ENCODE results near the gene AATK.

The AATK gene

DNA sequence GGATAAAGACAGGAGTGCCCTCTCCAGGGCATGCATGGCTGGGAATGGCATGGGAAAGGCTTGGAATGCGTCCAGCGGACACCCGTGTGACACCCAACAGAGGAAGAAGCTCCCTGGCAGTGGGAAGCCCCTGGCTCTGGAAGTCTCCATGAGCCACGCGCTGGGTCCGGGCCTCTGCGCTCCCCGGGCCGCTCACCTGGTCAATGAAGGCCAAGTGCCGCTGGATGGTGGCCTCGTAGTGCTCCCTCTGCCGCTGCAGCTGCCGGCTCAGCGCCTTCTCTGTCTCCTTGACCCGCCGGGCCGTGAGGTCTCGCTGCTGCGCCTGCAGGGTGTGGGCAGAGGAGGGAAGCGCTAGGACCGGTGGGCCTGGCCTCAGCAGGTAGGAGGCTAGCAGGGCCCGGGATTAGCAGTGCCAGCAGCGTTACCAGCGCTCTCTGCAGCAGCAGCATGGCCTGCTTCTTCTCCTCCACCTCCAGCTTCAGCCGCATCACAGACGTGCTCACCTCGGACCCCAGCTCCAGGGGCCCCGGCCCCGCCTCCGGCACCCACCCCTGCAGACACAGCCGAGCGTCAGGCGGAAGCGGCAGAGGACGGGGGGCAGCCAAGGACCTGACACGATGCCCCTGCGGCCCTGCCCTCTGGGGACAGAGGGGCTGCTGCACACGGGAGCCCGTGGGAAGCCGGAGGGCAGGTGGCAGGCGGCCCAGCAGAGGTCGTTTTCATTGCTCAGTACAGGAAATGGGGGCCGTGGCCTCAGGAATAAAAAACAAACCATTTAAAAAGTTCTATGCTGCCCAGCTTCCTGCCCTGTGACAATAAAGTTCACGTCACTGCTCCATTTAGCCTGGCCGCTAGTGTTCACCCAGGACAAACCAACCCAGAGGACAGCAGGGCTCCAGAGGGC is 30.7 kb upstream of the AATK start:
- FAIRE-seq = no peak

DNA sequence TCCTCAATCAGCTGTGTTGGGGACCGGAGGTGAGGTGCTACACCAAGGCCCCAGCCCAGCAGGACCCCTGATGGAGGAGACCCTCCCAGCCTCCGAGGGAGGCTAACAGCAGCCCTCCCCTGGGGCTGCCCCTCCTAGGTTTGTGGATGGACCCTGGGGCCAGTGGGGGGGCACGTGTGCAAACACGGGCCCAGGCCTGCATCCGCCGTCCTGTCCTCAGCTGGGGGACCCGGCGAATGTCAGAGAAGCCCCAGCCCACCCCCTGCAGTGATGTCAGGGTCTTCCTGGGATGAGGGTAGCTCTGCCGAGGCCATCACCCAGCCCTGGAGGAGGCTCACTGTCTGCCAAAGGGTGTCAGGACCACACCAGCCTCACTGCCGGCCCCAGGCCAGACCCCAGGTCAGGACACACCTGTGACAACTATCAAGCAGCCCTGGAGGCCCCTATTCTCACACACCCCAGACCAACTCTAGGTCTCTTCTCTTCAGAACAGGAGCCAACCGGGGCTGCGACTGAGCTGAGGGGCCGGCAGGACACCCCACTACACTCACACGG is 30.0 kb upstream of the AATK start:
- FAIRE-seq = no peak

DNA sequence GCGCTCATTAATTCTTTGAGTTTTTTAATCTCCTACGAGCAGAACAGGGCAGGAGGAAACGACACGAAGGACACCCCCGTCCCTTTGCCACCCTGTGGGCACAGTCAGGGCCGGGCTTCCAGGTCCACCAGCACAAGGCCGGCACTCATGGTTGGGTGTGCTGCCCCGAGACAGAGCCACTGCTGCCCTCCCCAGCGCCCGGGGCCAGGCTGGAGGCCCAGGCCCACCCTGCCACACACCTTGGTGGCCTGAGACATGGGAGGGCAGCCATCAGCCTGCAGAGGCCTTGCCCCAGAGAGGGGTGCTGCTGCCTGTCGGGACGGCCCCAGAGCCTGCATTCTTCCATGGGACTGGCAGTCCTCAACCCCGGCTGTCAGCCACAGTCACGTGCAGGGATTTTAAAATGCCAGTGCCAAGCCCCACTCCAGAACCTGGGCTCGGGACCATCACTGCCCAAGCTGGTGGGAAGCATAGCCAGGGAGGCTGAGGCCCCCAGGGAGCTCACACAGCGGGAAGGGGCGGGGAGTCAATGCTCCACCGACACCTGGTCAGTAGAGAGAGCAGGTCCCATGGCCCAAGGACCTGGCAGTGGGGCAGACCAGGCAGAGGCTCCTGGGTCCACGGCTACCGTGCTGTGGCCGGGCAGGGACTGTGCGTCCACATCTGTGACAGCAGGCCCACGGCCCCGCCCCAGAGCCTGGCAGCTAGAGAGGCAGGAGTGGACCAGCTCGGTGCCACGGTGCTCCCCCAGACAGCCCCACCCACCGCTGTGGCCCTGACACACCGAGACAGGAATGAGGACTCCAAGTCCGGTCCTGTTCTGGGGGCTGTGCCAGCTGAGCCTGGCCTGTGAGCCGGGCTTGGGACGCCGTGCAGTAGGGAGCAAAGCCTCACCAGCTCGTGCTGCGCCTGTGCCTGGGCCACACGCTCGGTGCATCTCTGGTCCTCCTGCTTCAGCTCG is 29.2 kb upstream of the AATK start:
- no peak for FAIRE-seq

DNA sequence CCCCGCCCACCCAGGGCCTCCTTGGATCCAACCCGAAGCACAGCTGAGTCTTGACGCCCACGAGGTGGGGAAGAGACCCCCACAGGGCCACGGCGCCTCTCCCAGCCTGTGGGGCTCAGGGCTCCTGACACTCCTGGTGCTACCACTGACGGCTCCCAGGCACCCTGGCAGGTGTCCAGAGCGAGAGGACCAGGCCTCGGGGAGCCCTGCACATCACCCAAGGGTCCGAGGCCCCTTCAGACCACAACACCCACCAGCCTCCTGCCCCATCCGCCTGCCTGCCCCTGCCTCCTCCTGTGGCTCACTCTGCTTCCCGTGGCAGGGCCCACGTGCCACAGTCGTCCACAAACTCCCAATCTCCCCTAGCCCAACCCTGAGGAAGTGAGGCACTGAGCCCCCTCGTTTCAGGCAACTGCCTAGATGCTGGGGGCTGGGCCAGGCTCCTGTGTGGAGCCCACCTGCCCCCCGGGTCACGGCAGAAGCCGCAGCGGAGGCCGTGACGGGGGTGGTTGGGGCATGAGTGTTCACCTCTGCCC is 28.3 kb upstream of the AATK start:
- FAIRE-seq = no peak

DNA sequence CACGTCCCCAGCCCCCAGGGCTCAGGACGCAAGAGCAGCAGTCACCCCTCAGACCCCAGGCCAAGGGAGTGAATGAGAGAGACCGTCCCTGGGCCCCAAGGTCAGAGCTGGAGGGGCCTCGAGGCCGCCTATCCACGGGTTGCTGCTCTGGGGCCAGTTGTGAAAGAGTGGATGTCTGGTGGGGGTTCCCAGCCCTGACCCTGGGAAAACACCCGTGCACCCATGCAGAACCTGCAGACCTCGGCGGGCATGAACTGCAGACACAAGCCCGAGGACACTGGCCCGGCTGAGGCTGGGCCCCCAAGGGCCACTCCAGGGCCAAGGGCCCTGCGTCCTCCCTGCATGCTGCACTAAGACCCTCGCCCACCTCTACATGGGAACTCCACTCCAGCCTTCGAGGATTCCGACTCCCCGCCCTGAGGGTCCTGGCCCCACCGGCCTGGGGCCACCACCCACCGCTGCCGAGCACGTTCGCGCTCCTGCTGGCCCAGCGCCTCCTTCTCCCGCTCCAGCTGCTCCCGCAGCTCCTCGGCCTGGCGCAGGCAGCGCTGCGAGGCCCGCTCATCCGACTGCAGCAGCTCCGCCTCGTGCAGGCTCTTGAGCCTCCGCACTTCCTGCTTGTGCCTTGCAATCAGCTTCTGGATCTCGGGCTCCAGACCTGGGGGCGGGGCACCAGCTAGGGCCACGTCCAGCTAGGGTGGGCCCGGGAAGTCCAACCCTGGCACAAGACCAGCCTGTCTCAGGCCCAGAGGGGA is 27.6 kb upstream of the AATK start:
- no peak for FAIRE-seq

DNA sequence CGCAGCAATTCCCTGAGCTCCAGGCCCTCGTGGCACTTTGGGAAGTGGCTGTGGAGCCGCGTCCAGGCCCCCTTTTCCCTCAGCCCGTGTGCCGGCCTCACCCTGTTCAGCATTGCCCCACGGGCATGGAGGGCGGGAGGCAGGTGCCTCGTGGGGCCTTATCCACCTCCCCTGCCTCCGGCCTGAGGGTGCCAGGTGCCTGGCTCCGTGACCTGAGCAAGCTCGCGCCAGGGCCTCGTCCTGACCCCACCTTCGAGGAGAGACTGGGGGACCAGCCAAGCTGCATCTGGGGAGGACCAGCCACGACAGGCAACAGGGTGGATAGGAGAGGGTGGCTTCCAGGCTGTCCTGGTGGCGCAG is 27.0 kb upstream of the AATK start:
- FAIRE-seq = no peak

DNA sequence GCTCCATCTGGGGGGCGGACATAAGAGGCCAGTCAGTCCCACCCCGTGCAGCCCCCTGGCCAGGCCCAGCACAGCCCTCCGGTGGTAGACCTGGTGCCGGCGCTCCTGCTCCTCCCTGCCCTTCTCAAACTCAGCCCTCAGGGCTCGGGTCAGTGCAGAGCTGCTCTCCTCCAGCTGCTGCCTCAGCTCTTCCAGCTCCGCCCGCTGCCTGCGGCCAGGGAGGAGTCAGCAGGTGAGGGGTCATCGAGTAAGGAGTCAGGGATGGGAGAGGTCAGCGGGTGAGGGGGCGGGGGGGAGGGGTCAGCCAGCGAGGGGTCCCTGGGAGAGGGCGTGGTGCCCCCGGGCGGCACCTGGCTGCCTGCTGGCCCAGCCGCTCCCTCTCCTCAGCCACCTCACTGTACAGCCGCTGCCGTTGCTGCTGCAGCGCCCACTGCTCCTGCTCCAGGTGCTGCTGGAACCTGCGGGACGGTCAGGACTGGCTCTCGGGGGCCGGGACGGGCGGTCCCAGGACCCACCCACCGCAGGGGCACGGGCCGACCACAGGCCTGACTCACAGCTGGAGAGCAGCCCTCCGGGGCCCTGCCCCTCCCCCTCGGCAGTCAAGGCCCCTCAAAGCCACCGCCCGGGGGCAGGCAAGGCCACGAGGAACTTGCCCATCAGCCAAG is 26.5 kb upstream of the AATK start:
- FAIRE-seq = no peak

DNA sequence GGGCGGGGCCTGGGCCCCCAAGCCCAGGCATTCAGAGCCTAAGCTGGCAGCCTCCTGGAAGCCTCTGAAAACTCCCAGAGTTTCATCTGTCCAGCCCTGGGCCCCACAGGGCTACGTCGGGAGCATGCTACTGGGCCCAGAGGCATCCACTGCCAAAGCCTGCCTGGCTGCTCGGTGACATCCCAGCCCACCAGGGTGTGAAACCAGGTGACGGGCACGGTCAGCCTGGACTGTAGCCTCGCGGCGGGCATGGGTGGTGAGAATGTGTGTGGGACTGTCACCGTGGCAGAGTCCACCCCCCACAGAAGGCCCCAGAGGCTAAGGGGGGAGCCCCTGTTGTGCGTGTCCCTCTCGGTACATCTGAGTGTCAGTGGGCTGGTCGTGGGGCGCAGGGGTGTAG is 25.6 kb upstream of the AATK start:
- no peak for FAIRE-seq

DNA sequence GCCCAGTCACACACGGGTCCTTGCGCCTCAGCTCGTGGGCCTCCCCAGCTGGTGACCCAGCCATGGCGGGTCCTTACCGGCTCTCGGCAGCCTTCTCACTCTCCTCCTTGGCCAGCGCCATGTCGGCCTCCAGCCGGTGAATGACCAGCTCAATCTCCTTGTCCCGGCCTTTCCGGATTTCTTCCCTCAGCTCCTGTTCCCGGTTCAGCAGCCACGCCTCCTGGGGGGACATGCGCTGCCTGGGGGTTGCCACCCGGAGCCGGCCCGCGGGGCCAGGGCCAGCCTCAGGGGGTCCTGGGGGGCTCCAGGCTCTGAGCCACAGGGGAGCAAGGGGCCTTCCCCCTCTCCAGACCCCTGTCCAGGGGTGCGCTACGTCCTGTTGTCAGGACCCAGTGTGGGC is 25.1 kb upstream of the AATK start:
- no peak for FAIRE-seq

DNA sequence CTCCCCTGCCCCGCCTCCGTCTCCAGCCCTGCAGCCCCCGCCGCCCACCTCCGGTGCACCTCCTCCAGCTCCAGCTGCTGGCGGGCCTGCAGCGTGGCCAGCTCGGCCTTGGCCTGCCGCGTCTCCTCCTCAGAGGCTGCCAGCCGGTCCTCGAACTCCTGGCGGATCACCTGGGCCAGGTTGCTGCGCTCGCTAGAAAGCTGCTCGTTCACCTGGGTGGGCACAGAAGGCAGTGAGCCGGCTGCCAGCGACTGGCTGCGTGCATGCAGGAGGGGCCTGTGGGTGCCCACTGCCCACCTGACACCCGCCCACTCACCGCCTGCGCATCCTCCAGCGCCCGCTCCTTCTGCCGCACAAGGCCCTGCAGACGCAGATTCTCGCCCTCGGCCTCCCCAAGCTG is 24.6 kb upstream of the AATK start:
- no peak for FAIRE-seq

DNA sequence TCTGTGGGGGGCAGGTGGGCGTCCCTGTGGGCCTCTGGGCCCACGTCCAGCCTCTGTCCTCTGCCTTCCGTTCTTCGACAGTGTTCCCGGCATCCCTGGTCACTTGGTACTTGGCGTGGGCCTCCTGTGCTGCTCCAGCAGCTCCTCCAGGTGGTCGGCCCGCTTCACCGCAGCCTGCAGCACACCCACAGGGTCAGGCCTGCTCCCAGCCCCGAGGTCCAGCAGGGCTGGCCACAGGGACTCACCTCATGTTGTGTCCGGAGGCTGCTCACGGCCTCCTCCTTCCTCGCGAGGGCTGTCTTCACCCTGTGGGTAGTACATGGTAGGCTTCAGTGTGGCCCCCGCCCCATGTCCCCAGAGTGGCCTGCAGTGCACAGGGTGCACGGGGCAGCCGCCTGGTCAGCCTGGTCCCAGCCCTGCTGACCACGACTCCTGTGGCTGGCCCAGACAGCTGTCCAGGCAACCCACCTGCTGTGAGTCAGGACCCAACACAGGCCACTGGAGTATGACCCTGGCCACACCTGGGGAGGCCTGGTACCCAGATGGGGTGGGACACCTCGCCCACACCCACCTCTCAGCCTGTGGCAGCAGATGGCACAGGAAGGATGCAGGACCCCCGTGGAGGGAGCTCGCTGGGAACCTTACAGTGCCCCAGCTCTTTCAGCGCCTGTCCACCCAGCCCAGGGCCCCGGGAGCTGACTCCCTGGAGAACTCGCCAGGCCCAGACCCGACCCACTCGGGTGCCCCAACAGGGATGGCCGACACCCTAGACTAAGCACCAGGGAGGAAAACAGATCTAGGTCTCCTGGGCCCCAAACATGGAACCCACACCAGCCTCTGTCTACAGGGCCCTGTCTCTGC is 23.9 kb upstream of the AATK start:
- FAIRE-seq = no peak

DNA sequence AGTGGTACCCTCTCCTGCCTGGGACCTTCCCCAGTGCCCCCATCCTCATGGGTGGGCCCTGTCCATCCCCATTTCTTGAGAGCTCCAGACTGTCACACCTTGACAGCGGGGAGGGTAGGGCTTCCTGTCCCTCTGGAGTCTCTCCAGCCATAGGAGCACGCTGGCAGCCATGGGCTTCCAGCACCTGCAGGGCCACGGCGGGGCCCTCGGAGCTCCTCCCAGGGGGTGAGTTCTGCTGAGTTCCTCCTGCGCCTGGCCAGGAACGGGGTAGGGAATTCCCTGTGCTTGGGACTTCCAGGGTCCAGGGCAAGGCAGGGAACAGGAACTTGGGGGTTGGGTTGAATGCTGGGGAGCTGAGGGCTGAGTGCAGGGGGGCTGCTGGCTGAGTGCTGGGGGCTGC is 23.0 kb upstream of the AATK start:
- FAIRE-seq = no peak

DNA sequence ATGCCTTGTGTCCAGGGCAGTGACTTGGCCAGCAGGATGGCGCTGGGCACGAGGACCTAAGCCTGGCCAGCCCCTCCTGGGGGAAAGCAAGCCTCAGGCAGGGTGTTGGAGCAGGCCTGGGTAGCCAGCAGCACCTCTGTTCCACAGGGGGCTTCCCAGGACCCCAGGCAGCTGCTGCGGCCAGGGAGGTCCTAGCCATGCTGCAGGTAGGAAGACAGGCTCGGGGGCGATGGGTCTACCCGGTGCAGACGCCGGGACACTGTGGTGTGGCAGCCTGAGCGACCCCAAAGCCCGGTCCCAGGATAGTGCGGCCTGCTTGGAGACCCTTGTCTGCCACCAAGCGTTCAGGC is 22.4 kb upstream of the AATK start:
- FAIRE-seq = no peak

DNA sequence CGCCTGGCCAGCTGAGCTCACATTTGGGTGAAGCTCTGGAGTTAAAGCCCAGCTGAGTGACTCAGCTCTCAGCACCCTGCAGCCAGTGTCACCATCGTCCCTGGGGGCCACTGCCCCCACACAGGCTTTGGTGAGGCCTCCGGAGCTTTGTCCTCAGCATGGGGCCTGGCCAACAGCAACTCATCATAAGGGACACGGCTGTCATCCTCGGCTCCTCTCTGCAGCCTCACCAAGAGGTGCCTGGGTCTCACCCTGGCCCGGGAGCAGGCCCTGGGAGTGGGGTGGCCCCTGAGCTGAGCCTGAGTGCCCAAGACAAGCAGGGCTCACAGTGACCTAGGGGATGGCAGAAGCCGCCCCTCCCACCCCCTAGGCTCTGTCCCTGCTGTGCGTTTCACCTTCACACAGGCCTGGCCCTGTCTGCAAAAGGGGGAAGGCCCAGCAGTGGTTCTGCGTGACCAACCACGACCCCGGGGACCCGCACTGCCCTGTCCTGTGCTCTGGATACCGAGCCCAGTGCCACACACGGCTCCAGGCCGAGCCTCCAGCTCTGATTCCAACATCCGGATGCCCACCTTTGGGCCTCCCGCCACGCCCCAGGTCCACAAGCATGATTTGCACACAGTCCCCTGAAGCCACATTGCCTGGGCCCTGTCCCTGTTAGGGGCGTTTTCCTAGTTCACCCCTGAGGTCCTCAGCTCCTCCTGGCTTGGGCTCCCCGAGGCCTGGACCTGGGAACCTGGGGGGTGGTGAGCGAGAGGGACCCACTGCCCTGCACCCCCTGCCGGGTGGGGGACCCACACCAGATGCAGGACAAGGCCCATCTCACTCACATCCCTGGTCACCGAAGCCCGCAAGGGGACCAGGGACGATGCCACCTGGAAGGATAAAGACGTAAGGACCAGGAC is 21.8 kb upstream of the AATK start:
- FAIRE-seq = no peak

DNA sequence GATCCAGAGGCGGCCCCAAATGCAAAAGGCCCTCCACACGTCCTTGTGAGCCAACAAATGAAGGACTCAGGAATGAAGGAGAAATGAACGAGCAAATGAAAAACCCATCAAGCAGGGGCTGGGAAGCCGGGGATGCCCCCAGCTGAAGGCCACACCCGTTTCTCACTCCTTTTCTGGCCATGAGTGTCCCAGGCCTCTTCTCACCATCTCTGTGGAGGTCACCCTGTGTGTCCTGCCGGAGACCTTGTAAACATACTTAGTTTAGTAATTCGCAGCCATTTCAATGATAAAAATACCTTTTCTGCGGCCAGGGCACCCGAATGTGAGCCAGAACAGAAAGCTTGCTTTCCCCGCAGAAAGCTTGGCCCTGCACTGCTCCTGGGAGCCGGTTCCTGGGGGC is 21.1 kb upstream of the AATK start:
- FAIRE-seq = no peak

DNA sequence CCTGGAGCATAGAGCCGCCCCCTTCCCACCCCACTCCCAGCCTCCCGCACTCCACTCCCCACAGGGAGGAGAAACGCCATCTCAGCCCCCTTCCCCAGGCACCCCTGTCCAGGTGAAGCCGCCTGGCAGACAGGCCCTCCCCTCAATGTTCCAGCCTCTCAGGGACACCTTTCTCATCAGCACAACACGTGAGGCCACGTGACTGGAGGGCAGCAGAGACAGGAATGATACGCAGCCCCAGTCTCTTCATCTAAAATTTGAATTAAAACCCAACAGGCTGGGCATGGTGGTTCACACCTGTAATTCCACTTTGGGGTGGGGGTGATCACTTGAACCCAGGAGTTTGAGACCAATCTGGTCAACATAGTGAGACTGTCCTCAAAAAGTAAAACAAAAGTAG is 20.2 kb upstream of the AATK start:
- no peak for FAIRE-seq

DNA sequence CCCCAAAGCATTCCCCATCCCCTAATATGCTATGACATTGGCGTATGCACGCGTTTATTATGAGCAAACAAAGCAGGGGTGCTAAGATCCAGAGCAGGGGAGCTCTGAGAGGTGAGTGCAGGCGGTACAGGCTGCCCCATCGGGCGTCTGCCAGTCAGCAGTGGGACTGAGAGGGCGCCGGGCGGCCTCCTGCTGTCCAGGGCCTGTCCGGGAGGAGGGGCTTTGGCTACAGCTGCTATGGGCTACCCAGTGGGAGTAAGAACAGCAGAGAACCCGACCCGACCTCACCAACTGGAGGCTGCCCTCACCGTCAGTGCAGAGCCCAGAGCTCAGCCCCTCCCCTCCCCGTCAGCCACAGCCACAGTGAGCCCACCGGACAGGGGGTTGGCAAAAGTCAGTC is 18.5 kb upstream of the AATK start:
- FAIRE-seq = no peak

DNA sequence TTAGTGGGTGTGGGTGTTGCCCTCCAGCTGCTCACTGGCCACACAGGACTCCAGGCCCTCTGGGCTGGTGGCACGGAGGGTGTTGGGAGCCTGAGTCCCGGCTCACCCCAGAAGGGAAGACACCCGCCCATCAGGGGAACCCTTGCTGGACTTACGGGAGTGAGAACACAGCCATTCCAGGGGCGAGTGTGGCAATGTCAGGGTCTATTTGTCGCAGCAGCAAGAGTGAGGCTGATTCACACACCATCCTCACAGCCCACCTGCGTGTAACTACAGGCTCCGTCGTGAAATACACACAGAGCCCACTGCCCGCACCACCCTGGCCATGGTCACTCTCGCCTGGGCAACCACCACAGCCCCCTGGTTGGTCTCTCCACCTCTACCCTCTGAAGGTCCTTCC is 17.8 kb upstream of the AATK start:
- no peak for FAIRE-seq

DNA sequence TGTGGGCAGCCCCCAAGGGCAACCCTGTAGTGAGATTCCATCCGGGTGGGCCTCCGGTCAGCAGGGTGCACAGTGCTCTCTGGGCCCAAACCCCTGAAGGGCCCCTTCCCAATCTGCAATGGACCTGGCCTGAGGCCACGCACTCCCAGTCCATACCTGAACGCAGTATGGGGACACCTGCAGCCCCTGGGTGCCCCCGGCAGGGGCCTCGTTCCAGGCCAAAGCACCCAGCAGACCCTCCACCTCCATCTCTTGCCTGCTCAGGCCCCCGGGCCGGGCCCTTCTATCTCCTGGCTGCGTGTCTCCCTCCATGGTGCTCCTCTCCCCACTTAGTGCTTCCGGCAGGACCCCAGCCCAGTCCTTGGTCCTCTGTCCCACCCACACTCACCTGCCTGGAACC is 17.3 kb upstream of the AATK start:
- no peak for FAIRE-seq

DNA sequence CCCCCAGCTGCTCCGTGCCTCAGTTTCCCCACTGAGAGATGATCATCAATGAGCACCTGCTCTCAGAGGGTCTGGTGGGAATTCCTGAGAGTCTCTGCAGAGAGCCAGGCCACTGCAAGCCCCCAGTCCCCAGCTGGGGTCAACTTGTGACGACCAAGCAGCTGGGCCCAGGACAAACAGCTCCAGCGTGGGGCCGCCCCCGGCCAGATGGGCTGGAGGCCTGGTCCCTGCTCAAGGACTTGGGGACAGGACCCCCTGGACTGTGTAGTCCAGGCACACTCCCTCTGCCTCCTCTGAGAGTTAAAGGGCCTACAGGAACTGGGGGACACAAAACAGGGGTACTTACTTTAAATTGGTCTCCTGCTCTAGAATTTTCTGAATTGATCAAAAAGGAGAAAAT is 16.6 kb upstream of the AATK start:
- FAIRE-seq = no peak
